NCI-H524 treated with DMSO at 0.1 percent for 48 hours (cell line): ENCODE measurements around the gene CPN1.
"Not testable (repeated sequence)": the region's sequence is repeated elsewhere in the genome, so short reads cannot be mapped to it uniquely, and the experiment has no call there.

Experiments
- DNase-seq: peaks from one replicate; lab custom pipeline; 2025; lab: John Stamatoyannopoulos, UW

Gene CPN1

DNA sequence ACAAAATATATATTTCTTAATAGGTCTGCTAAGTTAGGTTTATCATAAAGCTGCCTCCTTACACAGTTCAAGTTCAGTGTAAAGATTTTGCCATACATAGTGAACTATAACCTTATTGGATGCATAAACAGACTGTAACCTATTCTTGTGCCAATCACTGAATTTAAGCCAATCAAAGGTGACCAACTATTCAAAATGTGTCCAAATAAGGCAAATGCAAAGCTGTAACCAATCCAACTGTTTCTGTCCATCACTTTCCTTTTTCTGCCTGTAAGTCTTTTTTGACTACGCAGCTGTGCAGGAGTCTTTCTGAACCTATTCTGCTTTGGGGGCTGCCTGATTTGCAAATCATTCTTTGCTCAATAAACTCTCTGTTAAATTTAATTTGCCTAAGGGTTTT lies 60.3 kb downstream of the CPN1 start:
- DNase-seq: no peak

DNA sequence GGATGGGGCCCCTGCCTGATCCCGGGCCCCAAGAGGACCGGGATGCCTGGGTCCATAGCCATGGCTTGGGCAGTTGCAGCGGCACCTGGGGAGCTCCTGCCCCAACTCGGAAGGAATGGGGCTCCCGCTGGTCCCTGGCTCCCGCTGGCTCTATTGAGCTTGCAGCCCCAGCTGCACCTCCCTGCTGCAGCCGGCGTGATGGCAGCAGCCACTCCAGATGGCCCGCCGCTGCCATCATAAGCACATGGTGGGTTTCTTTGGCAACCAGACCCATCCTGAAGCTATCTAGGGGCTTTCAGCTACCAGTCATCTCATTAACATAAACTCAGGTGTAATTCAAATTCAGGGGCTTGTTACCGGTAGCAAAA lies 60.8 kb downstream of the CPN1 start:
- DNase-seq: no peak

DNA sequence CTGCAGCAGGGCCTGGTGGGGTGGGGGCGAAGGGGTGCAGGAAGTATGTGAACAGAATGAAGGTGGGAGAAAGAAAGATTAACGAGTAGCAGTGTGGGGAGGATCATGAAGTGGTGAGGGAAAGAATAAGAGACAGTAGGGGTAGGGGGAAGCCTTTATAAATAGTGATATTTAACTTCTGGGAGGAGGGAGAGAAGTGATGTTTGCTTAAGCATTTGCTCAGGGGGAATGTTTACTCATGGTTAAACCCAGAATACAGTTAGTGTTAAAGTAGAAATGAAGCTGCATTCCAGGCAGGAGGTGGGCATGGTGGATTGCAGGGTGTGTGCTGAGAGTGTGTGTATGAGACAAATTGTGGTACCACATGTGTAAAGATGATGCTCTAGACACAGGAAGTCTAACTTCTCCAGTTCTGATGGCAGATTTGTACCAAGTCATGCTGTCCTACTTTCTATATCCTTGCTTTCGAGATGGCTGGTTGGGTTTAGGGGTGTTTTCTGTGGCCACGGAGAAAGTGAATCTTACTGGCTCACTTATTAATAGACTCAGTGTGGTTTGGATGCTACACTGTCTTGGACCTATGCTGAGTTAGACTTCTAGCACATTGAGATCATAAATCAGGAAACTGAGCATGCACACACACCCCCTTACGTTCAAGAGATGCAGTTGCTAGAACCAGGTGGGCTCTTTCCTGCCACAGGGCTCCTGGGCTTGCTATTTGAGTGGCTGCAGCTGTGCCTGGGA lies 61.4 kb downstream of the CPN1 start:
- DNase-seq: peak; percentile 8

DNA sequence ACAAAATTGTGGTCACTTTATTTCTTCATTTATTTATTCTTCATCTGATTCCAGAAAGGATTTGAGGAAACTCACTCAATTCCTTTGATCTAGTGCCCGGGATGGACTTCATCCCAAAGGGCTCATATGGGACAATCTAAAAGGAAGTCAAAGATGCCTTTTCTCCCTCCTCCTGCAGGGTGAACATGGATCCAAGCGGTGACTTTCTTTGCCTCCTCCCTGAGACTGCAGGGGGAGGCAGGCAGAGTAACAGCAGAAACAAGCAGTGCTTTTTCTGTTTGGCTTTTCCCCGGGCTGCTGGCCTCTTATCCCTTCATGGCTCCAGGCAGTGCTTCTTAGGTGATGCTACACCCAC lies 61.9 kb downstream of the CPN1 start:
- no peak for DNase-seq

DNA sequence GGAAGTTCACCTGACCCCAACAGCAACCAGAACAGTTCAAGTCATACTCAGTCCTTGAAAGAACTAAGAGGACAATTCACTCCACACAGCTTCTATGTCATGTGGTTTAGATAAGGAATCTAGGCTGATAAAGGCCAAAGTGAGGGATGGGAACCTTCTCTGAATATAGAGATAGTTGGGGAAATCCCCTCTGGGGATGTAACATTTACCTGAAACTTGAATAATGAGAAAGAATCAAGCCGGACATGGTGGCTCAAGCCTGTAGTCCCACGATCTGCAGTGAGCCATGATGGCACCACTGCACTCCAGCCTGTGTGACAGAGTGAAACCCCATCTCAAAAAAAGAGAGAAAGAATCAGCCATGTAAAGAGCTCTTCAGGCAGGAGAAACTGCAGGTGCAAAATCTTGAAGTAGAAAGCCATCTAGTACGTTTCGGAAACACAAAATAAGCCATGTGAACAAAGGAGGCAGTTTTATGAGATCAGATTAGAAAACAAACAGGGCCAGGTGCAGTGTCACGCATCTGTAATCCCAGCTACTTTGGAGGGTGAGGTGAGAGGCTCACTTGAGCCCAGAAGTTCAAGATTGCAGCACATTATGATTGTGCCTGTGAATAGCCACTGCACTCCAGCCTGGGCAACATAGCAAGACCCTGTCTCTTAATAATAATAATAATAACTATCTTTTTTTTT lies 67.5 kb downstream of the CPN1 start:
- no peak for DNase-seq

DNA sequence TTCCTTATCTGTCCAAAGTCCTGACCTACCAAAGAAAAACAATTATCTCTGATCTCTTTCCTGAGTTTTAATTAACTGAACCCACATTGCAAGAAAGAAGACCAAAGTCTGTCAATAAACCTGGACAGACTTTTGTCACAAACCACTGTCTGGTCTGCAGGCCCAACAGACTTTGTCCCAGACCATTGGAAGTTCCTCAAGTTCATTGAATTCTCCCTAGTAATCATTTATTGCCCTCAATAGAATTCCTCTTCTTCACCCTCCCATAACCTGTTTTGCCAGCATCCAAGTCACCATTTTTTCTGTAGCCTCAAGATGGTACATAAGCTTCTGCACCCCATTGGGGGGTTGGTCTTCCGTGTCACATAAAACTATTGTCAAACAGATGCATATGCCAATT lies 68.0 kb downstream of the CPN1 start:
- no peak for DNase-seq

DNA sequence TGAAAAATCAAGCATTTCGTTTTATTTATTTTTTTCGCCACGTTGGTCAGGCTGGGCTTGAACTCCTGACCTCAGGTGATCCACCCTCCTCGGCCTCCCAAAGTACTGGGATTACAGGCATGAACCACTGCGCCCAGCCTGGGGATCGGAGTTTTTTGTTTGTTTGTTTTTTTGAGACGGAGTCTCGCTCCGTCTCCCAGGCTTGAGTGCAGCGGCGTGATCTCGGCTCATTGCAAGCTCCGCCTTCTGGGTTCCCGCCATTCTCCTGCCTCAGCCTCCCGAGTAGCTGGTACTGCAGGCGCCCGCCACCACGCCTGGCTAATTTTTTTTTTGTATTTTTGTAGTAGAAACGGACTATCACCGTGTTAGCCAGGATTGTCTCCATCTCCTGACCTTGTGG lies 69.8 kb downstream of the CPN1 start:
- DNase-seq: not testable (repeated sequence)

DNA sequence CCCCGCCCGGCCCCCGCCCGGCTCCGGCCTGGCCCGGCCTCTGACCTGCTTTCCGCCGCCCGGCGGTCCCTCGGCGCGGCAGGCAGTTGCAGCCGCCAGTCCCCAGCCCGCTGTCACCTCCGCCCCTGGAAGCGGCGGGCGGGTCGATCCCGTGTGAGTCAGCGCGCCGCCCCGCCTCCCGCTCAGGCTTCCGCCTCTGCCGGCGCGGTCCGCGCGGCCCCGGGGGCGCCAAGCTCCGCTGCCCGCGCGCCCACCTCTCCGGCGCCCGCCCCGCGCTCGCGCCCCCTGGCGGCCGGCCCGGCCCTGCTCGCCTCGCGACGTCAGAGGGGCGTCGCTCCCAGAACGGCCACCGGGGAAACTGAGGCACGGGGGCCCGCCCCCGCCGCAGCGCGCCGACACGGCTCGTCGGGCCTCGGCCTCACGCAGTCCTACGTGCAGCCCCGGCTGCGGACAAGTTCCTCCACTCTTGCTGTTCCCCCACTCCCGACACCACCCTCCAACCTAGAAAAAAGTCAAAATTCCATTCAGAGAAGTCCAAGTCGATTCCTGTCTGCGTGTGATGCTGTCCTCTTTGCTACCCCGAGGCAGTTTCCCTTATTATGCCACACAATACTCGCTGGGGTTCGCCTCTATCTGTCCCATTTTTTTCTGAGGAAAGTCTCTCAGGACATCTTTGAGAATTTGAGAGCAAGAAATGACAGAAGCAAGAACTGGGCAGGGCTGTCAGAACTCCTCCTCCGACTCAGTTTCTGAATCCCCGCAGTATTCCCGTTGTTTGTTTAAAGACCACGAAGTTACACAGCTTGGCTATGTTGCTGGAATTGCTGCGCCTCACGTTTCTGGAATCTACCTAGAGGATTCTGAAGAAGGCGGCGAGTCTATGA lies 71.6 kb downstream of the CPN1 start, which contains the start of gene DNMBP:
Gene DNMBP (minus strand): TSS at position 155 of the 884 bp plus-strand sequence. CDS start 37,823 bp downstream, outside the sequence.
- no peak for DNase-seq

DNA sequence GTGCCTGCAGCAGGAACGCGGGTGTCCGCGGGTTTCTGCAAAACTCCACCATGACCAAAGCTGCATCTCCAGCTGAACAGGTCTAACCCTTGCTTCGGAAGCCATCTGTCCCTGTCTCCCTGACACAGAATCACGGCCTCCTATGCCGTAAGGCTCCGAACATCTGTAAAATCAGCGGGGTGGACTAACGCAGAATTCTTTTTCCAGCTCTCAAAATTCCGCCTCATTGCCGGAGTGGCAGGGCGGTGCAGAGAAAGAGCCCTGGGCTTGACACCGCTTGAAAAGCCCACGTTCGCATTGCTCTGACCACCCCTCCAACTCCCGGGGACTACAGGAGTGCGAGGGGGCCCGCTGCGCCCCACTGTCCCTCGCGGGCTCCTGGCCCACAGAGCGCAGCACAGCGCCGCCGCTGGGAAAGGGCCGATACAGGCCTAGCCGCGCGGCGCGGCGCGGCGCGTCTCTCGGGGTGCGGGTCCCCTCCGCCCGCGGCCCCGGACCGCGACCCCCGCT lies 72.3 kb downstream of the CPN1 start:
- no peak for DNase-seq

DNA sequence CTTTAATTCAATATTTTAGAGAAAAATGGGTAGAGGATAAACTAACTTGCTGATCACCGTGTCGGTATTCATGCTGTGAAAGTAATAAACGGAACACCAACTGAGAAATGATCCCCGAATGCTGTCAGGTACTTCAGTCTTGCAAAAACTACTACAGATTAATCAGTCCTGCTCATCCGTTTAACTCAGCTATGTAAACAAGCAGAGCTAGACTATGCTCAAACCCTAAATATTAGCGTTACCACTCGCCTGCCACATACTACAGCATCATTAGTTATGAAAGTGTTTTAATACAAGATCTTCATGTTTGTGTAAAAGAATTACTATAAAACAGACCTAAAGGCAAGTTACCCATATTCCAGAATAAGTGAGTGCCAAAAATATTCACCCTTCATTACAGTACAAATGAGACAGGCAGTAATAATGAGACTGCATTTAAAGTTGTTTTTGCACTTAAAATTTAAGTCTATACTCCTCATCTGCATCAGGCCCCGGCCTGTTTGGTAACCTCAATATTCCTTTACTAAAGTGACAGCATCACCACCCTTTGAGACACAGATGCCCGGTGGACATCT lies 72.9 kb downstream of the CPN1 start:
- no peak for DNase-seq

DNA sequence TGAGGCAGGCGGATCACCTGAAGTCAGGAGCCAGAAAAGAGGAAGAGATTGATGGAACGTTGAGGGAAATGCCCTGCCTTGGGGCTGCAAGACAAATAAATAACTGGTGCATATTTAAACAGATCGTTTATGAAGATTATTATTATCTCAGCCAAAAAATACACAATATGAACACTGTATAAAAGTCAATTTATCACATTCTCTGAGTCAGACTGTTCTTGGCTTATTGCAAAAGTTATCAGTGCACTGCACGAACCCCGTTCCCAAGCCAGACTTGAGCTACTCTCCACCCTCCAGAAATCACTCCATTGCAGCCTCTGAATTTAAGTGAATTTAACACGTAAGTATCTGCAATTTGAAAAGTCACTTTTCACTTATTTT lies 73.5 kb downstream of the CPN1 start:
- DNase-seq: no peak

DNA sequence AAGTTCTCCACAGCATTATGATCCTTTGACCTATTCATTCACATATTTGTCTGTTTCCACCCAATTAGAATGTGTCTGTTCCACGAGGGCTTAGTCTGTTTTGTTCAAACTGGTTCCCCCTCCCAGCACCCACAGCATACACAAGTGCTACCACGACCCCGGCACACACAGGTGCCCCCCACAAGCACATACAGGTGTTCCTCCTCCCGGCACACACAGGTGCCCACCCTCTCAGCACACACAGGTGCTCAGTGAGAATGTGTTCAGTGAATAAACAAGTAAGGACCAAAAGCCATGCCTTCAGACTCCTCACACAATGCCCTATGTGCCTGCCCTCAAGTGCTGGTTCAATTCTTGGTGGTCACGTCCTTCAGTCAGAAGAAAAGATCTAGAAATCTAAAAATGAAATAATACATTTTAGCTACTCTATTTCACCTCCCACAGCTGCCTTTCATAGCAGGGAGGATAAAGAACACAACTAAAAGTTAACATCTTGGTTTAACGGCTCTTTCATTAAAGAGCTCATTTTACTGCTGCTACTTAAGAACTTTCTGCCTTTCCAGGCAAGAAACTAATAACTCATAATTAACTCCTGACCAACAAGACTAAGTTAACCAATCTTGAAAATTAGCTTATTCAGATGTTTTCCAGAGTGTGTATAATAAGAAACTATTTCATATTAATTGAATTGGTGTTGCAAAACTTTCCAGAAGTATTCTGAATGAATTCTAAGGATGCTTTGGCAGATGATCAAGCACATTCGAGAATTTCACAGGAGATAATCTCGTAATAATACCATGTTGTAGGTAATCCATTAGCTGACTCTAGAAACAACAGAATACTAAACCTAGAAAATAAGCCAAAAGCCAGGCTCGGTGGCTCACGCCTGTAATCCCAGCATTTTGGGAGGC lies 74.2 kb downstream of the CPN1 start:
- DNase-seq: no peak

DNA sequence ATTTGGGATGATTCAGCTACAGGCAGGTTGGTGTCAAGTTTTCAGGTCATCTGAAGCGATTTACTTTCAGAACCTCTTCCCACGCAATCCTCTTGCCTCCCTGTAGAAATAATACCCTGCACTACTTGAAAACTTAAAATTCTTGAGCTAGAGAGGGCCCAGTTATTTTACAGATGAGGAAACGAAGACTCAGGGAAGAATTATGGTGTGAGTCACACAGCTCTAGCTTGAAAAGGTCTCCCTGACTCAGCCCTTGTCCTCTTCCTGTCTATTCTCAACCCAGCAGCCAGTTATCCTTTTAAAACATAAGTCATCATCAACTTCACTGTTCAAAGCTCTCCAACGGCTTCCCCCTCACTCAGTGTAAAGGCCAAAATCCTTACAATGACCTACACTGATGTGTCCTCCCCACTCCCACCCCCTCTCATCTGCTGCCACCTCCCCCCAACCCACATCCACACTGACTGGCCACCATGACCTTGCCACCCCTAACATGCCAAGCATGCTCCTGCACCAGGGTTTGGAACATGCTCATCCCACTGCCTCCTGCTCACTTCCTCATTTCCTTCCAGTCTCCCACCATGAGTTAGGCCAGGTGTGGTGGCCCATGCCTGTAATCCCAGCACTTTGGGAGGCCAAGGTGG lies 75.3 kb downstream of the CPN1 start:
- no peak for DNase-seq

DNA sequence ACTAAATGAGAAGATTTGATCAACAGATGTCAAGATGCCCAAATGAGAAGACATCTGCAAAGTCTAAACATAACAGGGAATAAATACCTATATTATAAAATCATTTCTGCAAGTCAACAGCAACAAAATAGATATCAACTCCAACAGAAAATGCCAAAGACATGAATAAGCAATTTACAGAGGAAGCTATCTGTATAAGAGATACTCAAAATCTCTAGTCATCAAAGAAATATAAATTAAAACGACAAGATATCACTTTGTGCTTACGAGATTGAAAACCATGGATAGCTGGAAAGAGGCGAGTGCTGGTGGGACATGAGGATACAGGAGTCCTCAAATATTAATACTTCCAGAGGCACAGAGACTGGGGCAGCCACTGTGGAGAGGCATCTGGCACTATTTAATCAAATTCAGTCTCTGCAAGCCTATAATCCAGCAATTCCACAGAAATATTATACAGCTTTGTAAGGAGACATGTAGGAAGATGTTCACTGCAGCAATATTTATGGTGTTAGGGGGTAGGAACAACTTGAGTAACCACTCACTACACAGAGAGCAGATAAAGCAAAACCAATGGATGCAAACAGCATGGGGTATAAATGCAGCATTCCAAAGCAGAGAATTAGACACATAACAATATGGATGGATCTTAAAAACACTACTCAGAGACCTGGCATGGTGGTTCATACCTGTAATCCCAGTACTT lies 76.7 kb downstream of the CPN1 start:
- no peak for DNase-seq

DNA sequence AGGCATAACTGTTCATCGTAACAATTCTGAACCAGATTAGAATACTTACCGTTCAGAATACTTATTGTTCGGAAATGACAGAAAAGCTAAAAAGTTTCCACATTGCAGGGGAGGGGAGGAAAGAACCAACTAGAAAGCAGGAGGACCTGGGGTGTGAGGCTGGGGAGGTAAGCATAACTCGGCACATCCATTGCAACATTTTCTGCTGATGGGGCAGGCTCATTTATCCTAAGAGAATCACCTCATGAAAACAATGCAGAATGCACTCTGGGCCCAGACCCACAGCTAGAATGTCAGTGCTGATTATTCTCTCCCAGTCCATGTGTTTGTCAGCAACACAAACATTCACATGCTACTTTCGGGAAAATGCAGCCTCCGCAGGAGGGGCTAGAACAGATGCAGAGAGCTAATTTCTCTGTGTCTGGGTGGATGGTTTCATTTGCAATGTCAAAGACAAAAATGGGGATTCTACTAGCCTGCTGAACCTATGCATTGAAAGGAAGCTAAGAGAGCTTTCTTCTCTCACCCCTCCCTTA lies 81.5 kb downstream of the CPN1 start:
- DNase-seq: no peak

DNA sequence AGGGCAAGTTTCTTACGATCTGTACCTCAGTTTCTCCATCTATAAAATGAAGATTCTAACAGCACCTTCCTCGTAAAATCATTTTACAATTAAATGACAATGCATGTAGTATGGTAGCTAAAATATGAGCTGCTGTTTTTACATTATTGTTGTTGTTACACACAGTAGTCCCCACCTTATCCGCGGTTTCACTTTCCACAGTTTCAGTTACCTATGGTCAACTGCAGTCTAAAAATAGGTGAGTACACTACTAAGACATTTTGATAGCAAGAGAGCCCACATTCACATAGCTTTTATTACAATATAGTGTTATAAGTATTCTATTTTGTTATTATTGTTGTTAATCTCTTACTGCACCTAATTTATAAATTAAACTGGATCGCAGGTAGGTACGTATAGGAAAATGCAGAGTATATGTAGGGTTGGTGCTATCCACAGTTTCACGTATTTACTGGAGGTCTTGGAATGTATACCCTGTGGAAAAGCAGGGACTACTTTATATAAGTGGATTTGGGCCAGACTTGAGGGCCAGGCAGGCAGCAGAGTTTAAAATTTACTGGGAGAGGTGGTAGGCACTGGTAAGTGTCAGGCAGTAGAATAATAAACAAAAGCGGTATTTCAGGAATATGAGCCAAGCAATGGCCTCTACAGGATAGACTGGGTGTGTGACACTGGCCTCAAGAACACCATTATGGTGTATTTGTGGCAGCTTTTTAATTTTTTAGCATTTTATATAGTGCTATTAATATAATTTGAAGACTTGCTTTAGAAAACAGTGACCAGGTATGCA lies 82.2 kb downstream of the CPN1 start:
- DNase-seq: no peak

DNA sequence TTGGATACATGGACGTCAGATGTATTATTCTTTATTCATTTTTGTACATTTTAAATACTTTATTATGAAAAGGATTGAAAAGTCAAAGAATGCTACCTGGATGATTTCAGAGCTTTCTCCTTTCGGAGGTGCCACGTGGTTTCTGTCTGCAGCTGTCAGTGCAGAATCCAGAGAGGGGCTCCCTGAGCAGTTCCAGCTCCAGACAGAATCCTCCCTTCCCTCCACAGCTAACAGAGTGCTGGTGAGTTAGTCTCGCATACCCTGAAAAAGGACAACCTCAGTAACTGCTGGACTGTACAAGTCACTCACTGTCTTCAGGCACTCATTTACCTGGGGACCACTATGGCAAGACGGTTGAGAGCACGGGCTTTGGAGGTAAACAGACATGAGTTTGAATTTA lies 82.8 kb downstream of the CPN1 start:
- no peak for DNase-seq

DNA sequence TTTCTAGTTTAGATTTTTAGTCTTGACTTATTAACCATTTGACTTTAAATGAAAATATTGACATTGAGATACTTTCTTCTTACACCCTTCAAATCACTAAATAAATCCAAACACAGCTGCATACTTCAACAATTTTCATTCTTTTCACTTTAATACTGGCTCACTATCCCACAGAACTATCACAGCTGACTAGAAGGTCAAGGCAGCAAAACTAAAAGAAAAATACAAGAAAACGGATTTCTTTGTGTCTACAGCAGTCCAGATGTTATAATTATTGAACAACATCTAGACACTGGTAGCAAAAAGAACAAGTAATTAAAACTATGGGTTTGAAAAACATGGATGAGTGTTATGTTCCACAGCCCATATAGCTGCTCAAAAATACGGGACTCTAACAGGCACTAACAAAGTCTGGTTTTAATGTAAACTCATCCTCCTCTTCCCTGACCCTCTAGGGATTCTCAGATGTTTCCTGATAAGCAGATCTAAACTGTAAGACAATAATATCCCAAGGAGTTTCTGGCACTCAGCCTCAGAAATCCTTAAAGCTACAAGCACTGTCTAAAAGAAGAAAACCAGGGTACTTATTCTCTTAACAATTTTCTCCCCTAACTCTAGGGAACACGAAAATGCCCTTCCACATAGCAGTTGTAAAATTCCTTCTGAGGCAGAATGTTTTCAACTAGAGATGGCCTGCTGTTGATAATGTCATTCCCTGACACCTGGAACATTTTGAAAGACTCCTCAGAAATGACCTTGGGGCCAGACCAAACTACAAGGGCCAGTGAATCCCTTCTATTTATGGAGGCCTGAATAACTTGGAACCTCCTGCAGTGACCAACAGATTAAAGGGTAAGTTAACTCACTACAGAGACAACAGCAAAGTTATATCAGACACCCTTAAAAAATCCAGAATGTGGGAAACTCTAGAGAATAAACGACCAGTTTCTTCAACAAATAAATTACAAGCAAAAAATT lies 84.7 kb downstream of the CPN1 start:
- DNase-seq: no peak
